ENCODE data around the gene NCAN.
"Not testable (repeated sequence)": the region's sequence is repeated elsewhere in the genome, so short reads cannot be mapped to it uniquely, and the experiment has no call there.

NCAN gene

GRCh38 chr19:19215792-19216191 lies 4.0 kb downstream of the NCAN start:
- H3K4me3 ChIP-seq (ENCODE audit: low read length), result no peak overlapping the region
- TF ChIP-seq CTCF (conservative IDR thresholded peaks at IDR 0.05; ENCODE audit: low read length), result no peak
- DNase-seq (ENCODE audit: low read depth), result no peak

GRCh38 chr19:19217099-19217498 lies 5.3 kb downstream of the NCAN start:
- peak; percentile 8 for DNase-seq (ENCODE audit: low read depth)
- no peak overlapping the region for H3K4me3 ChIP-seq (ENCODE audit: low read length)
- no peak for TF ChIP-seq CTCF (conservative IDR thresholded peaks at IDR 0.05; ENCODE audit: low read length)

DNA sequence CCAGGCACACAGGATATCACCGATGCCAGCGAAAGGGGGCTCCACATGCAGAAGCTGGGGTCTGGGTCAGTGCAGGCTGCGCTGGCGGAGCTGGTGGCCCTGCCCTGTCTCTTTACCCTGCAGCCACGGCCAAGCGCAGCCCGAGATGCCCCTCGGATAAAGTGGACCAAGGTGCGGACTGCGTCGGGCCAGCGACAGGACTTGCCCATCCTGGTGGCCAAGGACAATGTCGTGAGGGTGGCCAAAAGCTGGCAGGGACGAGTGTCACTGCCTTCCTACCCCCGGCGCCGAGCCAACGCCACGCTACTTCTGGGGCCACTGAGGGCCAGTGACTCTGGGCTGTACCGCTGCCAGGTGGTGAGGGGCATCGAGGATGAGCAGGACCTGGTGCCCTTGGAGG lies 7.2 kb downstream of the NCAN start:
- no peak for TF ChIP-seq CTCF (conservative IDR thresholded peaks at IDR 0.05; ENCODE audit: low read length)
- no peak for DNase-seq (ENCODE audit: low read depth)

DNA sequence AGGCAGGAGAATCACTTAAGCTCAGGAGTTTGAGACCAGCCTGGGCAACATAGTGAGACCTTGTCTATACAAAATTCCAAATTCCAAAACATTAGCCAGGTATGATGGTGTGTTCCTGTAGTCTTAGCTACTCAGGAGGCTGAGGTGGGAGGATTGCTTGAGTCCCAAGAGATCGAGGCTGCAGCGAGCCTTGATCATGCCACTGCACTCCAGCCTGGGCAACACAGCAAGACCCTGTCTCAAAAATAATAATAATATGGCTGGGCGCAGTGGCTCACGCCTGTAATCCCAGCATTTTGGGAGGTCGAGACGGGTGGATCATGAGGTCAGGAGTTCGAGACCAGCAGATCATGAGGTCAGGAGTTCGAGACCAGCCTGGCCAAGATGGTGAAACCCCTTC lies 9.2 kb downstream of the NCAN start:
- H3K4me3 ChIP-seq (ENCODE audit: low read length); DNase-seq (ENCODE audit: low read depth): not testable (repeated sequence)

More for the DNA sequence above, 7.2 kb downstream of the NCAN start:
- no peak overlapping the region for H3K4me3 ChIP-seq (ENCODE audit: low read length)

DNA sequence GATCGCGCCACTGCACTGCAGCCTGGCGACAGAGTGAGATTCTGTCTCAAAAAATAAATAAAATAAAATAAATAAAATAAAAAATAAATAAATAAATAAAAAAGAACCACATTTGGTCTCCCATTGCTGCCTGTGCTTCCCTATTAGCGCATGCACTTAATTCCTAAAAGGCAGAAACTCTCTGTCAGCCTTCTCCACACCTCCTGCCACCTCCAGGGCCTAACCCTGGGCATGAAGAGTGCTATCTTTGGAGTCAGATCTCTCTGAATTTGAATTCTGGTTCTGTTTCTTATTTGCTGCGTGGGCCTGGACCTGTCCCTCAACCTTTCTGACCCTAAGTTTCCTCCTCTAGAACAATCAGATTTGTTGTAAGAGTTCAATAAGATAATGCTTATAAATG lies 11.3 kb downstream of the NCAN start:
- H3K4me3 ChIP-seq (ENCODE audit: low read length), result no peak overlapping the region
- DNase-seq (ENCODE audit: low read depth), result no peak
- no peak for TF ChIP-seq CTCF (conservative IDR thresholded peaks at IDR 0.05; ENCODE audit: low read length)

GRCh38 chr19:19223636-19224035 lies 11.9 kb downstream of the NCAN start:
- no peak for DNase-seq (ENCODE audit: low read depth)
- H3K4me3 ChIP-seq (ENCODE audit: low read length), result no peak overlapping the region
- TF ChIP-seq CTCF (conservative IDR thresholded peaks at IDR 0.05; ENCODE audit: low read length), result no peak

GRCh38 chr19:19224150-19224851 lies 12.5 kb downstream of the NCAN start:
- no peak for DNase-seq (ENCODE audit: low read depth)
- TF ChIP-seq CTCF (conservative IDR thresholded peaks at IDR 0.05; ENCODE audit: low read length), result no peak
- no peak overlapping the region for H3K4me3 ChIP-seq (ENCODE audit: low read length)
